ENCODE results near the gene RASSF8.

The RASSF8 gene

DNA sequence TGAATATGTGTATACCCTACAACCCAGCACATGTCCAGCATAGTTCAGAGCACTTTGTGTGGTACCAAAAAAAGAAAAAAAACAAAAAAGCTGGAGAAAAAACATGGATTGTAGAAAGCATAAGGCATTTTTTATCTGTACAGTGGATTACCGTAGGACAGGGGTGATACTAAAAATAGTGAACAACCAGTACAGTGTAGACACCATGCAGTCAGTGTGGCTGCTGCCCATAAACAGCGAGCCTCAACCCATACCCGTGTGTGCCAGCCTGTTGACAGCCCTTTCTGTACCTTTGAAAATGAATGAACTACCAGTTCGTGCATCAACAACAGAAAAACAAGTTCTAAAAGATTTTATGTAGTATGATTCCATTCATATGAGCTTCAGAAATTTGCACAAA, 25.1 kb downstream of the RASSF8 start:
- Histone ChIP-seq H3K9me3 (ENCODE audit: control insufficient read depth, low read length) (no peaks in the 10 kb centered on the region), H3K9ac (ENCODE audit: low read length) (no peak overlapping the region), H3K4me1 (ENCODE audit: control insufficient read depth, insufficient read depth, low read length) (no peaks in the 10 kb centered on the region), H3K36me3 (ENCODE audit: control insufficient read depth, insufficient read depth, low read length) (no peaks in the 10 kb centered on the region), H3K4me3 (ENCODE audit: low read length) (no peak overlapping the region), H3K27me3 (ENCODE audit: control insufficient read depth, insufficient read depth, low read length) (no peaks in the 10 kb centered on the region)

DNA sequence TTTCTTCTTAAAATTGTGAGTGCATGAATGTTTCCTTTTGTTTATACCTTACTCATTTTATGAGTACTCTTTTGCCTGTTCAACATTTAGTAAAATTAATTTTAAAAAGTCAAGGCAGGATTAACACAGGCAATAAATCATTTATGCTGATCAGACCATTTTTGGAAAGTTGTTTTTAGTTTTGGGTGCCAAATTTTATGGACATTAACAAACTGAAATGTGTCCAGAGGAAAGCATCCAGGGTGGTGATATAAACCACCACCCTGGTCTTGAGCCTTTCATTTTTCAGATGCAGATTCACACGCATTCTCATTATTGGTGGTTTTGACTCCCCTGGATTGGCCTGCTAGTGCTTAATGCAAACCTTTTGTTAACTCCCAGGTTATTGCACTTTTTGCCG, 26.3 kb downstream of the RASSF8 start:
- Histone ChIP-seq H3K27me3 (ENCODE audit: control insufficient read depth, insufficient read depth, low read length) (no peaks in the 10 kb centered on the region), H3K9me3 (ENCODE audit: control insufficient read depth, low read length) (no peaks in the 10 kb centered on the region), H3K9ac (ENCODE audit: low read length) (no peak overlapping the region), H3K4me3 (ENCODE audit: low read length) (no peak overlapping the region), H3K4me1 (ENCODE audit: control insufficient read depth, insufficient read depth, low read length) (no peaks in the 10 kb centered on the region), H3K36me3 (ENCODE audit: control insufficient read depth, insufficient read depth, low read length) (no peaks in the 10 kb centered on the region)

DNA sequence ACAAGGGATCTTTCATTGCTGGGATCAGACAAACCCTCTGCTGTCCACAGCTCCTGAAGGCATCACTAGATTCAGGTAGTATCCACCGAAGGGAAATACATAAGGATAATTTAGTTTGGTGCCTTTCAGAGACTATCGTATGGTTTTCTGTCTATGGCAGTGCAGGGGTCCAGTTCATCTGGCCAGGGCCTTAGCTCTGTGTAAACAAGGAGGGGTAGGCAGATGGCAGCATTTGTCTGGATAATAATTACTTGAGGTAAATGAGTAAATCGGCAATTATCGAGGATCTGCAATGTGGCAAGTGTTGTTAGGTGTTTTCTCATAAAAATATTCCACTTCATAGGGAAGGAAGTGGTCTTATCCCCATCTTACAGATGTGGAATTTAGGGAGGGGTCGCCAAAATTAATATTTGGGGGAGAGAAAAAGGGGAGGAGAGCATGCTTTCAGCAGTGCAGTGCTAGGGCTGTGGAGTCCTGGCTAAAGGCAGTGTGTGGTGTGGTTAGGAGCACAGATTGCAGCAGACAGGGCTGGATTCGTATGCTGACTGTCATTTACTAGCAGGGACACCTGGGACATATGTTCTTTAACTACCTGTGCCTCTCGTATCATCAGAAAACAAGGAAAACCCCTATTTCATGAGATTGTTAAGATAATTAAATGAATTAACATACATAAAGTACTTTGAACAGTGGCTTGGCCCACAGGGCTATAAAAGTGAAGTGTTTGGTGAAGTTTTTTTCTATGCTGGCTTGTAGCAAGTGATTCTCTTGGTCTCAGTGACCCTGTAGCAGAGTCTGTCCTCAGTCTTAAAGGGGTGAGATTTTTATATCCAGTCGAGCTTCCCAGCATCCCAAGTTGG, 27.1 kb downstream of the RASSF8 start:
- H3K36me3 ChIP-seq (ENCODE audit: control insufficient read depth, insufficient read depth, low read length) = no peaks in the 10 kb centered on the region
- H3K9ac ChIP-seq (ENCODE audit: low read length) = no peak overlapping the region
- H3K27me3 ChIP-seq (ENCODE audit: control insufficient read depth, insufficient read depth, low read length) = no peaks in the 10 kb centered on the region
- H3K9me3 ChIP-seq (ENCODE audit: control insufficient read depth, low read length) = no peaks in the 10 kb centered on the region
- no peaks in the 10 kb centered on the region for H3K4me1 ChIP-seq (ENCODE audit: control insufficient read depth, insufficient read depth, low read length)
- H3K4me3 ChIP-seq (ENCODE audit: low read length) = no peak overlapping the region

DNA sequence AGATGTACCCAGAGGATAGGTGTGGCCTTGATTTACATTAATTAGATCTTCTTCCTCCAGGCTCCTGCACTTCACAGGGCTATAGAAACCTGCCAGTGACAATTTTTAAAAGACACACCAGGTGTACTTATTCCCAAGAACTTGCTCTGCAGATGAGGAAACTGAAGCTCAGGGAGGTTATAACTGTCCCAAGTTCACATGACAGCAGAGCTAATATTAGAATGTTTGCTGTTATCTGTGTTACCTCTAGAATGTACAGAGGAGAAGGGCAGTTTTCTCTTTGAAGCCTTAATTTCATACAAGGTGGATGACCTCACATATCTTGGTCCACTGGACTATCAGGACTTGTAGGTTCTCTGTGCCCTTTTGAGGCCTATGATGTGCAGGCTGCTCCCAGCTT, 27.7 kb downstream of the RASSF8 start:
- no peaks in the 10 kb centered on the region for H3K36me3 ChIP-seq (ENCODE audit: control insufficient read depth, insufficient read depth, low read length)
- no peaks in the 10 kb centered on the region for H3K9me3 ChIP-seq (ENCODE audit: control insufficient read depth, low read length)
- no peak overlapping the region for H3K4me3 ChIP-seq (ENCODE audit: low read length)
- no peaks in the 10 kb centered on the region for H3K27me3 ChIP-seq (ENCODE audit: control insufficient read depth, insufficient read depth, low read length)
- H3K4me1 ChIP-seq (ENCODE audit: control insufficient read depth, insufficient read depth, low read length) = no peaks in the 10 kb centered on the region
- H3K9ac ChIP-seq (ENCODE audit: low read length) = no peak overlapping the region

DNA sequence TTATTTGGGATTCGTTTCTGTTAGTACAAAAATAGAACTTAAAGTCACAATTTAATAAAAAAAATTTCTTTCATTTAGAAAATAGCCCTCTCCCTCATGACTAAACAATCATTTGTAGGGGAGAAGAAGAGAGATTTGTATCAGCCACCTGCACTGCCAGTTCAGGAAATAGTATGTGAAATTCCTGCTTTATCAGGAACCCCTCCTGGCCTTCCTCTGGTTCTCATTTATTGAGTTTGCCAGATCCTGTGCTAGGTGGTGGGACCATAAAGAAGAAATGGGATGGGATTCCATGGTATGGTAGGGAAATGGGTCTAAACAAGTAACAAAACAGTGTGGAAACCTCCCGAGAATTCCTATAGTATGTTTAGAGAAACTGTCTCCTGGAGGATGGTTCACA, 30.0 kb downstream of the RASSF8 start:
- Histone ChIP-seq H3K27me3 (ENCODE audit: control insufficient read depth, insufficient read depth, low read length) (no peaks in the 10 kb centered on the region), H3K9me3 (ENCODE audit: control insufficient read depth, low read length) (no peaks in the 10 kb centered on the region), H3K9ac (ENCODE audit: low read length) (no peak overlapping the region), H3K36me3 (ENCODE audit: control insufficient read depth, insufficient read depth, low read length) (no peaks in the 10 kb centered on the region), H3K4me1 (ENCODE audit: control insufficient read depth, insufficient read depth, low read length) (no peaks in the 10 kb centered on the region), H3K4me3 (ENCODE audit: low read length) (no peak overlapping the region)

DNA sequence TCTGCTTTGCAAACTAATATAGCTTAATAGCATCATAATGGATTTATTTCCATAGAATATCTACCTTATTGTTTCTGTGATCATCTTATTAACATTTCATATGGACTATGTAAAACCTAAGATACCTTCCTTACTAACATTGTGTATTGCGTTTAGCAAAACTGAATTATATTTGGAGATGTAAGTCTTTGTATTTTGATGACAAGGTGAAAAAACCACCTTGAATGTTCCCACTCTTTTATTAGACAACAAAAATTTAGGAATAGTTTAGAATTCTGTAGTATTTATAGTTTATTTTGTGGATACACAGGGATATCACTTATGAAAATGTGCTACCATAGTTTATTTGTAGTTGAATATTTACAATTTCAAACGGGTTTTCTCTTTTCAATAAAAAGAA, 32.0 kb downstream of the RASSF8 start:
- no peak overlapping the region for H3K9ac ChIP-seq (ENCODE audit: low read length)
- no peak overlapping the region for H3K4me3 ChIP-seq (ENCODE audit: low read length)
- no peaks in the 10 kb centered on the region for H3K27me3 ChIP-seq (ENCODE audit: control insufficient read depth, insufficient read depth, low read length)
- H3K9me3 ChIP-seq (ENCODE audit: control insufficient read depth, low read length) = no peaks in the 10 kb centered on the region
- H3K36me3 ChIP-seq (ENCODE audit: control insufficient read depth, insufficient read depth, low read length) = no peaks in the 10 kb centered on the region
- H3K4me1 ChIP-seq (ENCODE audit: control insufficient read depth, insufficient read depth, low read length) = no peaks in the 10 kb centered on the region

DNA sequence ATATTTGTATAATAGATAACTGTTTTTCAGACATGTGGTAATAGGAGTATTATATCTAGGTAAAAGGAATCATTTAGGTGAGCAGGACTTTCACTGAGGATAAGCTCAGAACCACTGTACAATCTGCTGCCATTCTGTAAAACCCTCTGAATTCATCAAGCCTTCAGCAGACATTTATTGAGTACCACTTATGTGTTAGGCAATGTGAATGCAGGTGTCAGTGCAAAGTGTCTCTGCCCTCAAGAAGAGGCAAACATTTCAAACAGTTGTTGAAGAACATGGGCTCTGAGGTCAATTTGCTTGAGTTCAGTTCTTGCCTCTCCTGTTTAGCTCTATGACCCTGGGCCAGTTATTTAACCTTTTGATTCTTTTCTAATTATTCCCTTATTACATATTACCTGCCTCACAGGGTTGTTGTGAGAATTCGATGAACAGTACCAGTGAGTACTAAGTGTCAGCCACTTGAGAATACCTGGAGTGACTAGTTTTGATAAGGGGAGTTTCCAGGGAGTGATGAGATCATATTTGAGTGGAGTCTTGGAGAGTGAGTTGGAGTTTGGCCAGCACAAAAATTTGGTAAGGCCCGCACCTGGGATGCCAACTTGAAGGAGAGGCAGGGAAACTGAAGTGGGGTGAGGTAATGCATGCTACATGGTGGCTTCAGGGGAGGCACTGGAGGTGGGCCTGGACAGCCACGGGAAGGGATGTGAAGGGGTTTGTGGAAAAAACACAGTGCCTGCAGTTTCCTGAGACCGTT, 33.7 kb downstream of the RASSF8 start:
- Histone ChIP-seq H3K9me3 (ENCODE audit: control insufficient read depth, low read length) (no peaks in the 10 kb centered on the region), H3K4me3 (ENCODE audit: low read length) (no peak overlapping the region), H3K4me1 (ENCODE audit: control insufficient read depth, insufficient read depth, low read length) (no peaks in the 10 kb centered on the region), H3K36me3 (ENCODE audit: control insufficient read depth, insufficient read depth, low read length) (no peaks in the 10 kb centered on the region), H3K9ac (ENCODE audit: low read length) (no peak overlapping the region), H3K27me3 (ENCODE audit: control insufficient read depth, insufficient read depth, low read length) (no peaks in the 10 kb centered on the region)

DNA sequence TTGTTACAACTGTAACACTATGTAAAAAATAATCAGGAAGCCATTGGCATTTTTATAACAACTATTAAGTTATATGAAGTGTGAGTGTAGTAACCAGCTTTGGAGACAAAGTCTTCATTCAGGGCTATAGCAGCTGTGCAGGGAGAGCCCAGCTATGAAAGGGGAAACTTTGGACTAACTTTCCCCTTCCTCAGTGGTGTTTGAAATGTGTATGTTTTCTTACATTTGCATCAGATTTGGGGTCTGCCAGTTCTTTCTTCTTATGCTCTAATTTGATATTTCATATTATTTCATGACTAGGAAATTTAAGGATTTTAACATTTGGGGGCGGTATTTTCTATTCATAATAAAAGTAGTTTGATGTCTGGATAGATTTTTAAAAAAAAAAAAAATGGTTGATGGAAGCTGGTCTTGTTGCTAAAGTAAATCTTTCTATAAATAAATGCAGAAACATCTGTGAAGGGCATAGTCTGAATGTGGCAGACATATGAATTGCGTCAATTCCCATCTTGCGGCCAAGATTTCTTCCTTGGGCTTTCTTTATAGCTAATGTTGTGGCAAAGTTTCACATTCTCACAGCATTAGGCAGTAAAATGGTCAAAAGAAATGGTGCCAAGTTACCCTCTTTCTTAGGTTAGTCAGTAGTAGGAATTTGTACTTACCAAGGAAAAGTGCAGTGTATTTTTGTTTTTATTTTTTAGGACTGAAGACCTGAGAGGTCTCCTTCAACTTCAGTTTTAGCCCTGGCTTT, 35.6 kb downstream of the RASSF8 start:
- no peak overlapping the region for H3K4me3 ChIP-seq (ENCODE audit: low read length)

DNA sequence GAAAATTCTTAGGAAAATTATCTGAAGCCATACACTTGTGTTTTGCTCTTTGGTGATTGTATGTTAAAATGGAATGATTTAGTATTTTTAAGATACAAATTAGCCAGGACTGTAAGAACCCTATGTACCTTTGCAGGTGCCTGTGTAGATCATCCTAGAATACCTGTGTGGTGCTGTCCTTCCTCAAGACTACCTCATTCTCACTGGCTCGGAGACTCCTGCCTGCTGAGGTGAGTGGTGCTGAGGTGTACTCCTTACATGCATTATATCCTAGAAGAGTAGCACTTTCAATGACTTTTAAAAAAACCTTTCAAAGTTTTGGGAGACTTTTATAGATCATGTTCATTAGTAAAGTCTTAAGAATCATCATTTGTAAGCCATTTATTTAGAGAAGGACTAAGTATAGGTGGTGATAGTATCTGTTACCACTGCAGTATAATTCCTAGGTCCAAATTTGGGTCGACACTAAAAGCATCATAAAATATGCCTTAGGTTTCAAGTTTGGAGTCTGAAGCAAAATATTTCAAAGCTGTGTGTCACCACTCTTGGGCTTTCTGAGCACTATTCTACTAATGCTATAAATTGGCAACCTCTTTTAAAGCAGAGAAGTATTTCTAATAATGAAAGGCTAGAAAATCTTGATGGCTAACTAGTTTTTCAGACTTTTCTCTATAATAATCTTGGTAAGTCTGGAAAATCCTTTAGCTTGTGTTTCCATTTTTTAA, 36.6 kb downstream of the RASSF8 start:
- Histone ChIP-seq H3K9me3 (ENCODE audit: control insufficient read depth, low read length) (no peaks in the 10 kb centered on the region), H3K4me3 (ENCODE audit: low read length) (no peak overlapping the region), H3K9ac (ENCODE audit: low read length) (no peak overlapping the region), H3K27me3 (ENCODE audit: control insufficient read depth, insufficient read depth, low read length) (no peaks in the 10 kb centered on the region), H3K4me1 (ENCODE audit: control insufficient read depth, insufficient read depth, low read length) (no peaks in the 10 kb centered on the region), H3K36me3 (ENCODE audit: control insufficient read depth, insufficient read depth, low read length) (no peaks in the 10 kb centered on the region)

More for the DNA sequence above, 35.6 kb downstream of the RASSF8 start:
- Histone ChIP-seq H3K9ac (ENCODE audit: low read length) (no peak overlapping the region), H3K4me1 (ENCODE audit: control insufficient read depth, insufficient read depth, low read length) (no peaks in the 10 kb centered on the region), H3K9me3 (ENCODE audit: control insufficient read depth, low read length) (no peaks in the 10 kb centered on the region), H3K36me3 (ENCODE audit: control insufficient read depth, insufficient read depth, low read length) (no peaks in the 10 kb centered on the region), H3K27me3 (ENCODE audit: control insufficient read depth, insufficient read depth, low read length) (no peaks in the 10 kb centered on the region)

DNA sequence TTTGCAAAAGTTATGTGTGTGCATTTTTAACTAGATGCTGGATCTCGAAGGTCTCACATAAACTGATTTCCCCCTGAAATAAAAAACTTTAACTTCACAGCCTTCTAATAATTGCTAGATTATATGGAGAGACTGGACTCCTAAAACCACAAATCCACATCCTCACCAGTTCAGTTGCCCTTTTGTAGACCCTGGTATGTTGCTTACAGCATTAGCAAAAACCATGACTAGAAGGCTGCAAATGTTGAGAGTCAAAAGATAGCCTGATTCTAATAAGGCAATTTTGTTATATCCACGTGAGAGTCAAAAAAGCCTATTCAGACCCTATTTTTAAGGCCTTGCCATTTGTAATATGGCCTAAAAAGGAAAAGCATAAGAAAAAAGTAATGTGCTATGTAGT, 37.4 kb downstream of the RASSF8 start:
- no peaks in the 10 kb centered on the region for H3K4me1 ChIP-seq (ENCODE audit: control insufficient read depth, insufficient read depth, low read length)
- H3K4me3 ChIP-seq (ENCODE audit: low read length) = no peak overlapping the region
- H3K9me3 ChIP-seq (ENCODE audit: control insufficient read depth, low read length) = no peaks in the 10 kb centered on the region
- H3K27me3 ChIP-seq (ENCODE audit: control insufficient read depth, insufficient read depth, low read length) = no peaks in the 10 kb centered on the region
- H3K9ac ChIP-seq (ENCODE audit: low read length) = no peak overlapping the region
- H3K36me3 ChIP-seq (ENCODE audit: control insufficient read depth, insufficient read depth, low read length) = no peaks in the 10 kb centered on the region

DNA sequence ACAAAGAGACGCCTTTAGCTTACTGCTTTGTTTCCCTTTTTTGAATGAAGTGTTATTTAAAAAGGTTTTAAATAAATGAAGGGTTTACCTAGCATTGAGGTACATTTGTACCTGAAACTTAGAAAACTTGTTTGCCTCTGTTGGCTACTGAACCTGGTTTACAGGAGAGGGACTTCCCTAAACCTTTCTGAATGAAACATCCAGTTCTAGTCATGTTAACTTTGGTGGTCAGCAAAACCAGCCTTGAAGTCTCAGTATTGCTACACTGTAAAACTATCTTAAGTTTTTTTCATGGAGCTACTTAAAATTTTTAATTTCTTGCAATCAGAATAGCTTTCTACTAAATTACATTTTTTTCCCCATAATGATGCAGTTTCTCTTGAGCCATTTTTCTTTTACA, 38.2 kb downstream of the RASSF8 start:
- no peaks in the 10 kb centered on the region for H3K27me3 ChIP-seq (ENCODE audit: control insufficient read depth, insufficient read depth, low read length)
- no peak overlapping the region for H3K4me3 ChIP-seq (ENCODE audit: low read length)
- H3K36me3 ChIP-seq (ENCODE audit: control insufficient read depth, insufficient read depth, low read length) = no peaks in the 10 kb centered on the region
- H3K9ac ChIP-seq (ENCODE audit: low read length) = no peak overlapping the region
- no peaks in the 10 kb centered on the region for H3K4me1 ChIP-seq (ENCODE audit: control insufficient read depth, insufficient read depth, low read length)
- no peaks in the 10 kb centered on the region for H3K9me3 ChIP-seq (ENCODE audit: control insufficient read depth, low read length)
